Bronchial epithelial cell (primary cell): ENCODE measurements around the gene RUVBL2. TPM values are rescaled to one million over a fixed set of nuclear protein-coding genes. Genes with fewer than 3 reads are reported as not detected.

Experiments used
- DNase-seq: peaks from one replicate; pipeline ENCODE4 v3.0.0-alpha.2; 2010; ENCODE audit warnings: low read depth
- FAIRE-seq: peaks from 2 replicates; lab custom pipeline; 2011; peaks lifted over from hg19 to GRCh38; lab: Jason Lieb, UNC
- H3K27me3 ChIP-seq: 2 replicates; pipeline ENCODE4 v1.5.1; 2011; ENCODE audit warnings: low read length; ENCODE audit not compliant: control insufficient read depth, insufficient read depth
- H3K36me3 ChIP-seq: 2 replicates; pipeline ENCODE4 v1.5.1; 2011; ENCODE audit warnings: low read length; ENCODE audit not compliant: control insufficient read depth, insufficient read depth
- H3K4me3 ChIP-seq: 2 replicates; pipeline ENCODE4 v1.5.1; 2011; ENCODE audit warnings: mild to moderate bottlenecking, low read depth, low read length, control low read depth
- CTCF ChIP-seq: IDR thresholded peaks from 2 replicates; pipeline ENCODE4 v1.5.1; 2011; ENCODE audit warnings: mild to moderate bottlenecking, moderate library complexity, low read length, control low read depth, inconsistent platforms; ENCODE audit not compliant: insufficient read depth, severe bottlenecking
- total RNA-seq: library from RNA; depleted of rRNA; stranded (reverse); fragments of >200 nt; gene quantifications from 2 replicates; pipeline ENCODE4 v1.2.1, GENCODE V29; 2014

Gene RUVBL2
- total RNA-seq, 1 donor from 2014 or later = 267 TPM

DNA sequence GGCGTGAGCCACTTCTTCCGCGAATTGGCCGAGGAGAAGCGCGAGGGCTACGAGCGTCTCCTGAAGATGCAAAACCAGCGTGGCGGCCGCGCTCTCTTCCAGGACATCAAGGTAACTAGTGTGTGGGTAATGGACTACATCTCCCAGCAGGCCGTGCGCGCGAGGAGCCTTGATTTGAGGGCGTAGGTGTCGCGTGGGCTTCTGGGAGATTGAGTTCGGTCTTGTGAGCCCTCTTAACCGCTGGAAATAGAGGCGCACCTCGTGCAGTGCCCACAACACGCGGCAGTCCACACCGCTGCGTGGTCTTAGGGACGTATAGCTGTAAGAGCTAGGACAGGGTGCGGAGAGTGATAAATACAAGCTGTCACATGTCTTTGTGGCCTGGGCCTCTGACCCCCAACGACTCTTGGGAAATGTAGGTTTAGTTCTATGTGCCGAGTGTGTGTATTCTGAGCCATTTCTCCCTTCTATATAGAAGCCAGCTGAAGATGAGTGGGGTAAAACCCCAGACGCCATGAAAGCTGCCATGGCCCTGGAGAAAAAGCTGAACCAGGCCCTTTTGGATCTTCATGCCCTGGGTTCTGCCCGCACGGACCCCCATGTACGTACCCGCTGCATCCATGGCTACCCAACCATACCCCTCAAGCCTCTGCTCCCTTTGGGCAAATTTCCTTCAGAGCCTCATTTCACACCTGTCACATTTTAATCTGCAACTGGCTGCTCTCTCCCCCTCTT is 27.7 kb upstream of the RUVBL2 start:
- Histone ChIP-seq H3K4me3 (peak overlapping the region; percentile 85), H3K36me3 (peaks cover 13% of the 10 kb centered on the region), H3K27me3 (no peaks in the 10 kb centered on the region)
- TF ChIP-seq CTCF = no peak
- FAIRE-seq (no peak), DNase-seq (peak; percentile 79)

DNA sequence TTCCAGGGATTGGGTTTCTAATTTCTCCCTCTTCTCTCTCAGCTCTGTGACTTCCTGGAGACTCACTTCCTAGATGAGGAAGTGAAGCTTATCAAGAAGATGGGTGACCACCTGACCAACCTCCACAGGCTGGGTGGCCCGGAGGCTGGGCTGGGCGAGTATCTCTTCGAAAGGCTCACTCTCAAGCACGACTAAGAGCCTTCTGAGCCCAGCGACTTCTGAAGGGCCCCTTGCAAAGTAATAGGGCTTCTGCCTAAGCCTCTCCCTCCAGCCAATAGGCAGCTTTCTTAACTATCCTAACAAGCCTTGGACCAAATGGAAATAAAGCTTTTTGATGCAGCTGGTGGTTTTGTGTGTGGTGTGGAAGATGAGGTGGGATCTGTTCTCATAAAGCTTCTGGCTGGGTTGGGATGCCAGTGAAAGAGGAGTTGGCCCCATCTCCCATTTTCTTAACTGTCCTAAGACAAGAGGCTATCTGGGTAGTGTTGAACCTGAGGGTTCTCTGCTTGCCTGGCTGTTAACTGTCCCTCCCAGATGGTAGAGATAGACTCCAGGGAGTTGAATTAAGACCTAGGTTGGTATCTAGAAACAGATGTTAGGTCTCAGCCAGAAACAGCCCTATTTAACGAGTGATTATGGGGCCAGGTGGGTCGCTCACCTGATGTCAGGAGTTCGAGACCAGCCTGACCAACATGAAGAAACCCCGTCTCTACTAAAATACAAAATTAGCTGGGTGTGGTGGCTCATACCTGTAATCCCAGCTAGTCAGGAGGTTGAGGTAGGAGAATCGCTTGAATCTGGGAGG is 26.9 kb upstream of the RUVBL2 start:
- Histone ChIP-seq H3K4me3 (peak overlapping the region; percentile 85), H3K27me3 (no peaks in the 10 kb centered on the region), H3K36me3 (peaks cover 13% of the 10 kb centered on the region)
- no peak for TF ChIP-seq CTCF
- FAIRE-seq (no peak), DNase-seq (no peak)

DNA sequence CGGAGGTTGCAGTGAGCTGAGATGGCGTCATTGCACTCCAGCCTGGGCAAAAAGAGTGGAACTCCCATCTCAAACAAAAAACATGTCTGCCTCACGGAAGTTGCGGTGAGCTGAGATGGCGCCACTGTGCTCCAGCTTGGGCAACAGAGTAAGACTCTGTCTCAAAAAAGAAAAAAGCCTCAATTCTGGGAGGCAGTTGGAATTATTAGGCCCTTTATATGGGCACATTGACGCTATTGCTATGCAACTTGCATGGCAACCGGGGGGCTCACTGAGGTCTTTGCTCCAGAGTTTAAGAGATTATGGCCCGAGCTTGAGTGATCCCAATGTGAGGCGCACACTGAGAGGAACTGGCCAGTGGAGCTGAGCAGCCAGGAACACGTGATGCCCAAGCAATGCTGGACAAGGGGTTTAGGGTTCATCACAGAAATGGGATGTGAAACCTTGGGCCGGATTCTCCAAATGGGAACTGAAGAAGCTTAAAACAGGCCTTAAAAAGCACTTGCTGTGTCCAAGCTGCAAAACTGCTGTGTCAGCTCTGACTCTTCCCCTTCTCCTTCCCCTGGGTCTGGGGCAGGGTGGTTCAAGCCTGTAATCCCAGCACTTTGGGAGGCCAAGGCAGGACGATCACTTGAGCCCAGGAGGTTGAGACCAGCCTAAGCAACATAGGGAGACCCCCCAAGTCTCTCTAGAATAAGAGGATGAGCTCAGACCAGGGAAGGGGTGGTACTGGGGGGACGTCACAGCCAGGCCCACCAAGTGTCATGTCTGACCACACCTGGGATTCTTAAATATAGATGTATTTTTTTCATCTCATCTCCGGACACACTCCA is 26.1 kb upstream of the RUVBL2 start:
- Histone ChIP-seq H3K27me3 (no peaks in the 10 kb centered on the region), H3K36me3 (peaks cover 13% of the 10 kb centered on the region), H3K4me3 (no peak overlapping the region)
- FAIRE-seq = no peak
- TF ChIP-seq CTCF = no peak
- DNase-seq = peak; percentile 29

GRCh38 chr19:48968179-48968661 is 25.5 kb upstream of the RUVBL2 start:
- peaks cover 13% of the 10 kb centered on the region for H3K36me3 ChIP-seq
- no peaks in the 10 kb centered on the region for H3K27me3 ChIP-seq
- no peak for FAIRE-seq
- TF ChIP-seq CTCF = no peak
- DNase-seq = no peak
- no peak overlapping the region for H3K4me3 ChIP-seq

DNA sequence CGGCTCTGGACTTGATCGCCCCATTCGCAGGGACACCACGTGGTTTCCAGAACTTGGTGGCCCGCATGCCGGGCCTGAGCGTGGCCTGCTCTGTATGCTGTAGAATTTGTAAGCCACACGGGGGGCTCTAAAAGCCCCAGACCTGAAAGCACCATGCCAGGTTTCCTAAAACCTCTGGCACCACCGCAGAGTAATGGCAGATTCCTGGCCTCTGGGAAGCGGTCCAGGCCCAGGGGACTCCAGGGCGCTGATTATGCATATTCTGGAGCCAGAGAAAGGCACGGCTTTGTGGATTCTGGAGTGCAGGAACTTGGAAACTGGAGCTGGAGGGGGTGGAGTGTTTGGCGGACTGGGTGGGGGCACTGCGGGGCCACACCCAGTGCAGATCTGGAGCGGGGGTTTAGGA is 24.9 kb upstream of the RUVBL2 start:
- no peak overlapping the region for H3K4me3 ChIP-seq
- FAIRE-seq (no peak), DNase-seq (no peak)
- H3K36me3 ChIP-seq = peaks cover 15% of the 10 kb centered on the region
- no peaks in the 10 kb centered on the region for H3K27me3 ChIP-seq
- TF ChIP-seq CTCF = no peak
